ENCODE measurements around the gene FOXG1. TPM values are rescaled to one million over a fixed set of nuclear protein-coding genes. Genes with fewer than 3 reads are reported as not detected.

FOXG1 gene
- polyA plus RNA-seq, 1 donor (not counting 4 experiments of a cell fraction or from before 2014, with no cell fraction given), result not detected

GRCh38 chr14:28807518-28807917 lies 40.9 kb downstream of the FOXG1 start:
- Histone ChIP-seq H4K20me1 (ENCODE audit: control insufficient read depth, extremely low read depth, insufficient read depth, low read length) (no peaks in the 10 kb centered on the region), H3K4me2 (ENCODE audit: control insufficient read depth, extremely low read depth, insufficient read depth, low read depth, low read length) (no peak overlapping the region), H3K4me1 (ENCODE audit: control insufficient read depth, extremely low read depth, insufficient read depth, low read length) (no peaks in the 10 kb centered on the region), H3K27me3 (ENCODE audit: control insufficient read depth, extremely low read depth, insufficient read depth, low read length) (no peaks in the 10 kb centered on the region), H3K4me3 (ENCODE audit: control insufficient read depth in 2 of 3, extremely low read depth in 1 of 3, insufficient read depth in 2 of 3, low read depth in 1 of 3, low read length in 3 of 3) (no peak overlapping the region), H3K9ac (ENCODE audit: control insufficient read depth, extremely low read depth, insufficient read depth, low read length) (no peak overlapping the region), H3K27ac (ENCODE audit: control insufficient read depth, insufficient read depth, low read length) (no peak overlapping the region), H3K9me3 (ENCODE audit: control insufficient read depth, low read depth, low read length) (no peaks in the 10 kb centered on the region), H3K79me2 (ENCODE audit: control insufficient read depth, insufficient read depth, low read length) (no peaks in the 10 kb centered on the region), H3K9me1 (ENCODE audit: control insufficient read depth, extremely low read depth, insufficient read depth, low read length) (no peaks in the 10 kb centered on the region), H3K36me3 (ENCODE audit: control insufficient read depth in 2 of 2, extremely low read depth in 1 of 2, insufficient read depth in 2 of 2, low read length in 2 of 2) (no peaks in the 10 kb centered on the region), H2AFZ (ENCODE audit: control insufficient read depth, low read length) (no peak overlapping the region)
- no peak for TF ChIP-seq CTCF (optimal IDR thresholded peaks at IDR 0.05 in 1 of 3, IDR thresholded peaks at IDR 0.05 in 1 of 3, conservative IDR thresholded peaks at IDR 0.05 in 1 of 3; ENCODE audit: extremely low read depth in 1 of 3, insufficient read depth in 2 of 3, low read length in 3 of 3)
- TF ChIP-seq EZH2 (IDR thresholded peaks at IDR 0.05; ENCODE audit: low read length), result no peak
- dilution Hi-C loops (cut with MboI; ENCODE audit: extremely low pct_ligation_motif_present, low sequenced_read_pairs), result no loop called here
- DNase-seq (ENCODE audit: low read depth, low spot score), result no peak
- FAIRE-seq, result no peak

DNA sequence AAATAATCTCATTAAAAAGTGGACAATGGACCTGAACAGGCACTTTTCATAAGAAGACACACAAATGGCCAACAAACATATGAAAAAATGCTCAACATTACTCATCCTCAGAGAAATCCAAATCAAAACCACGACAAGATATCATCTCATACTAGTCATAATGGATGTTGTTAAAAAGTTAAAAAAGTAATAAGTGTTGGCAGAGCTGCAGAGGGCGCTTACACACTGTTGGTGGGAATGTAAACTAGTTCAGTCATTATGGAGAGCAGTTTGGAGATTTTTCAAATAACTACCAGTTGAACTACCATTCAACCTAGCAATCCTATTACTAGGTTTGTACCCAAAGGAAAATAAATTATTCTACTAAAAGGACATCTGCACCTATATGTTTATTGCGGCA lies 47.2 kb downstream of the FOXG1 start:
- Histone ChIP-seq H3K9me1 (ENCODE audit: control insufficient read depth, extremely low read depth, insufficient read depth, low read length) (no peaks in the 10 kb centered on the region), H3K4me2 (ENCODE audit: control insufficient read depth, extremely low read depth, insufficient read depth, low read depth, low read length) (no peak overlapping the region), H3K36me3 (ENCODE audit: control insufficient read depth in 2 of 2, extremely low read depth in 1 of 2, insufficient read depth in 2 of 2, low read length in 2 of 2) (no peaks in the 10 kb centered on the region), H3K27ac (ENCODE audit: control insufficient read depth, insufficient read depth, low read length) (no peak overlapping the region), H3K79me2 (ENCODE audit: control insufficient read depth, insufficient read depth, low read length) (no peaks in the 10 kb centered on the region), H3K4me3 (ENCODE audit: control insufficient read depth in 2 of 3, extremely low read depth in 1 of 3, insufficient read depth in 2 of 3, low read depth in 1 of 3, low read length in 3 of 3) (no peak overlapping the region), H2AFZ (ENCODE audit: control insufficient read depth, low read length) (no peak overlapping the region), H3K9me3 (ENCODE audit: control insufficient read depth, low read depth, low read length) (no peaks in the 10 kb centered on the region), H3K4me1 (ENCODE audit: control insufficient read depth, extremely low read depth, insufficient read depth, low read length) (no peaks in the 10 kb centered on the region), H4K20me1 (ENCODE audit: control insufficient read depth, extremely low read depth, insufficient read depth, low read length) (no peaks in the 10 kb centered on the region), H3K27me3 (ENCODE audit: control insufficient read depth, extremely low read depth, insufficient read depth, low read length) (no peaks in the 10 kb centered on the region), H3K9ac (ENCODE audit: control insufficient read depth, extremely low read depth, insufficient read depth, low read length) (no peak overlapping the region)
- TF ChIP-seq EZH2 (IDR thresholded peaks at IDR 0.05; ENCODE audit: low read length), result no peak
- TF ChIP-seq CTCF (optimal IDR thresholded peaks at IDR 0.05 in 1 of 3, IDR thresholded peaks at IDR 0.05 in 1 of 3, conservative IDR thresholded peaks at IDR 0.05 in 1 of 3; ENCODE audit: extremely low read depth in 1 of 3, insufficient read depth in 2 of 3, low read length in 3 of 3), result no peak
- dilution Hi-C loops (cut with MboI; ENCODE audit: extremely low pct_ligation_motif_present, low sequenced_read_pairs), result no loop called here
- DNase-seq (ENCODE audit: low read depth, low spot score), result no peak
- no peak for FAIRE-seq
